Breast epithelium (tissue), 3 donors: ENCODE data around the gene CHL1.

ENCODE experiments used
- CTCF ChIP-seq, 3 donors: fragments of 450-650 bp; IDR thresholded peaks; one replicate each; pipeline ENCODE4 v1.5.1; 2016 to 2017; ENCODE audit warnings: antibody characterized with exemption in 3 of 3, mild to moderate bottlenecking in 3 of 3, moderate library complexity in 3 of 3
- POLR2A ChIP-seq: fragments of 450-650 bp; IDR thresholded peaks from one replicate; pipeline ENCODE4 v1.6.1; 2016; ENCODE audit warnings: antibody characterized with exemption, mild to moderate bottlenecking, moderate library complexity

GRCh38 chr3:248864-249520 is 52.4 kb downstream of the CHL1 start:
- TF ChIP-seq CTCF (IDR thresholded peaks at IDR 0.05) (no peak), POLR2A (no peak)
